RWPE2 (cell line): ENCODE data around the gene LYRM1.

ENCODE experiments used
- ATAC-seq: fragments of 200-7000 bp; cut with Tn5 transposase; 3 replicates; pipeline ENCODE4 v1.9.1; 2021; ENCODE audit warnings: low read depth
- DNase-seq: peaks from one replicate; pipeline ENCODE4 v3.0.0-alpha.2; 2020; ENCODE audit warnings: low spot score
- H3K27ac ChIP-seq: fragments of 450-650 bp; 2 replicates; pipeline ENCODE4 v1.5.1; 2017; ENCODE audit warnings: mild to moderate bottlenecking; ENCODE audit not compliant: poor library complexity, severe bottlenecking
- H3K27me3 ChIP-seq: fragments of 250-450 bp; sonication (Bioruptor Pico); 2 replicates; pipeline ENCODE4 v1.5.1; 2021; ENCODE audit warnings: mild to moderate bottlenecking, moderate library complexity; ENCODE audit not compliant: insufficient read depth, poor library complexity, severe bottlenecking
- H3K36me3 ChIP-seq: fragments of 250-450 bp; sonication (Bioruptor Pico); 2 replicates; pipeline ENCODE4 v1.5.1; 2020; ENCODE audit warnings: low read depth, mild to moderate bottlenecking, moderate library complexity
- H3K4me1 ChIP-seq: fragments of 250-450 bp; sonication (Bioruptor Pico); 2 replicates; pipeline ENCODE4 v1.5.1; 2021; ENCODE audit warnings: mild to moderate bottlenecking, moderate library complexity; ENCODE audit not compliant: insufficient read depth, poor library complexity, severe bottlenecking
- H3K4me3 ChIP-seq: fragments of 250-450 bp; sonication (Bioruptor Pico); 2 replicates; pipeline ENCODE4 v1.5.1; 2021; ENCODE audit warnings: mild to moderate bottlenecking, moderate library complexity; ENCODE audit not compliant: severe bottlenecking
- H3K9me3 ChIP-seq: fragments of 250-450 bp; sonication (Bioruptor Pico); 2 replicates; pipeline ENCODE4 v1.5.1; 2021; ENCODE audit warnings: mild to moderate bottlenecking, moderate library complexity; ENCODE audit not compliant: severe bottlenecking
- CTCF ChIP-seq: fragments of 450-650 bp; IDR thresholded peaks from one replicate; pipeline ENCODE4 v1.5.1; 2017; ENCODE audit warnings: mild to moderate bottlenecking, moderate library complexity; ENCODE audit not compliant: poor library complexity, severe bottlenecking

The LYRM1 gene

GRCh38 chr16:20954574-20954973 is 54.0 kb downstream of the LYRM1 start:
- Histone ChIP-seq H3K36me3 (no peaks in the 10 kb centered on the region), H3K4me1 (no peaks in the 10 kb centered on the region), H3K9me3 (no peaks in the 10 kb centered on the region), H3K4me3 (no peak overlapping the region), H3K27me3 (no peaks in the 10 kb centered on the region), H3K27ac (no peak overlapping the region)
- no peak for ATAC-seq
- no peak for TF ChIP-seq CTCF
- DNase-seq = no peak

GRCh38 chr16:20956319-20956718 is 55.7 kb downstream of the LYRM1 start:
- Histone ChIP-seq H3K4me3 (no peak overlapping the region), H3K36me3 (no peaks in the 10 kb centered on the region), H3K4me1 (no peaks in the 10 kb centered on the region), H3K27me3 (no peaks in the 10 kb centered on the region), H3K9me3 (no peaks in the 10 kb centered on the region), H3K27ac (no peak overlapping the region)
- DNase-seq = no peak
- peak; percentile 41; the same call in 2 of the 3 replicates for ATAC-seq
- peak; percentile 25 for TF ChIP-seq CTCF

GRCh38 chr16:20957153-20957552 is 56.6 kb downstream of the LYRM1 start:
- Histone ChIP-seq H3K27me3 (no peaks in the 10 kb centered on the region), H3K27ac (no peak overlapping the region), H3K4me3 (no peak overlapping the region), H3K9me3 (no peaks in the 10 kb centered on the region), H3K4me1 (no peaks in the 10 kb centered on the region), H3K36me3 (no peaks in the 10 kb centered on the region)
- DNase-seq = no peak
- no peak for TF ChIP-seq CTCF
- no peak for ATAC-seq

GRCh38 chr16:20960899-20961298 is 60.3 kb downstream of the LYRM1 start:
- no peak for TF ChIP-seq CTCF
- Histone ChIP-seq H3K4me1 (no peaks in the 10 kb centered on the region), H3K27ac (no peak overlapping the region), H3K9me3 (no peaks in the 10 kb centered on the region), H3K4me3 (no peak overlapping the region), H3K27me3 (no peaks in the 10 kb centered on the region), H3K36me3 (no peaks in the 10 kb centered on the region)
- no peak for ATAC-seq
- DNase-seq = no peak

- no peak overlapping the region for H3K27ac ChIP-seq
- no peaks in the 10 kb centered on the region for H3K9me3 ChIP-seq
- no peak for DNase-seq
- no peaks in the 10 kb centered on the region for H3K4me1 ChIP-seq
- no peak overlapping the region for H3K4me3 ChIP-seq
- no peak for ATAC-seq
- H3K27me3 ChIP-seq = no peaks in the 10 kb centered on the region
- TF ChIP-seq CTCF = no peak
- H3K36me3 ChIP-seq = no peaks in the 10 kb centered on the region
These were observed 68.2 kb downstream of the LYRM1 start for GRCh38 chr16:20968765-20969164.
